IMR-90 (cell line): Measurements from ENCODE around the gene WDR74. TPM values are rescaled to one million over a fixed set of nuclear protein-coding genes. Genes with fewer than 3 reads are reported as not detected.

ENCODE experiments used
- ATAC-seq: fragments of 200-7000 bp; cut with Tn5 transposase; 2 replicates; pipeline ENCODE4 v1.9.1; 2020; ENCODE audit warnings: low read depth, mild to moderate bottlenecking, moderate library complexity
- BruUV-seq: library from RNA; stranded (reverse); fragments of 400-500 nt; replicated peaks from 2 replicates; lab custom pipeline; 2021; lab: Mats Ljungman, UMichigan
- CTCF ChIA-PET: fragments of 300-600 bp; formaldehyde crosslinking; extraction: SDS; loops from one replicate; lab custom pipeline; 2021; ENCODE audit warnings: antibody characterized with exemption; lab: Yijun Ruan, JAX
- POLR2A ChIA-PET: fragments of 300-600 bp; sonication (Branson Sonifier 250); formaldehyde crosslinking; loops from one replicate; lab custom pipeline; 2022; ENCODE audit warnings: antibody characterized with exemption; ENCODE audit not compliant: unreplicated experiment; lab: Charles Lee
- DNase-seq: peaks from one replicate; pipeline ENCODE4 v3.0.0; 2013
- H2AFZ ChIP-seq: replicated peaks from 2 replicates; pipeline ENCODE3; 2013; ENCODE audit warnings: low read length, mild to moderate bottlenecking; ENCODE audit not compliant: poor library complexity
- H2AK5ac ChIP-seq: 2 replicates; pipeline ENCODE4 v1.6.1; 2013; ENCODE audit warnings: low read depth, low read length, inconsistent platforms
- H2AK9ac ChIP-seq: replicated peaks from 2 replicates; pipeline ENCODE3; 2013; ENCODE audit warnings: mild to moderate bottlenecking, low read depth, low read length, moderate library complexity; ENCODE audit not compliant: poor library complexity
- H2BK120ac ChIP-seq: 2 replicates; pipeline ENCODE4 v1.6.1; 2013; ENCODE audit warnings: low read depth, low read length, inconsistent platforms
- H2BK15ac ChIP-seq: 3 replicates; pipeline ENCODE4 v1.6.1; 2013; ENCODE audit warnings: low read depth, low read length, inconsistent platforms
- H2BK20ac ChIP-seq: 2 replicates; pipeline ENCODE4 v1.6.1; 2013; ENCODE audit warnings: low read depth, mild to moderate bottlenecking, inconsistent platforms, low read length, moderate library complexity
- H2BK5ac ChIP-seq: 2 replicates; pipeline ENCODE4 v1.6.1; 2013; ENCODE audit warnings: mild to moderate bottlenecking, low read depth, low read length, inconsistent platforms; ENCODE audit not compliant: poor library complexity, severe bottlenecking
- H3K14ac ChIP-seq: replicated peaks from 2 replicates; pipeline ENCODE4 v1.6.1; 2013; ENCODE audit warnings: low read depth, low read length, inconsistent platforms
- H3K18ac ChIP-seq: 2 replicates; pipeline ENCODE4 v1.6.1; 2013; ENCODE audit warnings: low read depth, low read length, control low read depth
- H3K23ac ChIP-seq: 2 replicates; pipeline ENCODE4 v1.6.1; 2013; ENCODE audit warnings: low read depth, low read length, inconsistent platforms
- H3K27ac ChIP-seq: 2 replicates; pipeline ENCODE4 v1.5.1; 2013; ENCODE audit warnings: mild to moderate bottlenecking, control low read depth, low read length; ENCODE audit not compliant: insufficient read depth
- H3K27me3 ChIP-seq: 2 replicates; pipeline ENCODE4 v1.6.1; 2013; ENCODE audit warnings: low read length; ENCODE audit not compliant: control insufficient read depth, insufficient read depth
- H3K36me3 ChIP-seq: 2 replicates; pipeline ENCODE4 v1.6.1; 2013; ENCODE audit warnings: low read length, mixed read lengths; ENCODE audit not compliant: control insufficient read depth, insufficient read depth
- H3K4ac ChIP-seq: 2 replicates; pipeline ENCODE4 v1.6.1; 2013; ENCODE audit warnings: low read depth, low read length, inconsistent platforms
- H3K4me1 ChIP-seq: 2 replicates; pipeline ENCODE4 v1.6.1; 2013; ENCODE audit warnings: low read length, mixed read lengths; ENCODE audit not compliant: control insufficient read depth, insufficient read depth
- H3K4me2 ChIP-seq: 2 replicates; pipeline ENCODE4 v1.6.1; 2013; ENCODE audit warnings: low read depth, mild to moderate bottlenecking, control low read depth, low read length, moderate library complexity
- H3K4me3 ChIP-seq: 2 replicates; pipeline ENCODE4 v1.5.1; 2013; ENCODE audit warnings: low read depth, mild to moderate bottlenecking, control low read depth, low read length, moderate library complexity; ENCODE audit not compliant: insufficient read depth
- H3K56ac ChIP-seq: 2 replicates; pipeline ENCODE4 v1.6.1; 2013; ENCODE audit warnings: low read length, inconsistent platforms; ENCODE audit not compliant: insufficient read depth; ENCODE audit errors: extremely low read depth
- H3K79me1 ChIP-seq, 2 experiments: 2 replicates each; pipeline ENCODE4 v1.6.1; 2013; ENCODE audit warnings: low read length in 2 of 2, inconsistent platforms in 1 of 2, low read depth in 1 of 2
- H3K9ac ChIP-seq: 2 replicates; pipeline ENCODE4 v1.6.1; 2013; ENCODE audit warnings: low read depth, low read length, control low read depth
- H3K9me1 ChIP-seq: 2 replicates; pipeline ENCODE4 v1.6.1; 2013; ENCODE audit warnings: low read length, inconsistent platforms; ENCODE audit not compliant: insufficient read depth
- H3K9me3 ChIP-seq: 2 replicates; pipeline ENCODE4 v1.6.1; 2013; ENCODE audit warnings: low read length; ENCODE audit not compliant: control insufficient read depth, insufficient read depth
- H4K20me1 ChIP-seq: 2 replicates; pipeline ENCODE4 v1.6.1; 2013; ENCODE audit warnings: low read length, inconsistent platforms; ENCODE audit not compliant: insufficient read depth
- H4K5ac ChIP-seq: 2 replicates; pipeline ENCODE4 v1.6.1; 2013; ENCODE audit warnings: mild to moderate bottlenecking, low read depth, low read length, control low read depth
- H4K8ac ChIP-seq, 2 experiments: 2 replicates each; pipeline ENCODE4 v1.6.1; 2013; ENCODE audit warnings: low read depth in 2 of 2, low read length in 2 of 2, control low read depth in 1 of 2, inconsistent platforms in 1 of 2
- H4K91ac ChIP-seq: 2 replicates; pipeline ENCODE4 v1.6.1; 2013; ENCODE audit warnings: low read depth, low read length, inconsistent platforms; ENCODE audit not compliant: insufficient read depth
- CEBPB ChIP-seq: IDR thresholded peaks from 2 replicates; pipeline ENCODE4 v1.6.1; 2012; ENCODE audit warnings: low read depth, low read length, improper control_type of control experiment
- ELK1 ChIP-seq: fragments of 150-350 bp; IDR thresholded peaks from 2 replicates; pipeline ENCODE4 v1.6.1; 2016; ENCODE audit warnings: low read depth, mild to moderate bottlenecking, low read length, moderate library complexity, borderline replicate concordance
- RAD21 ChIP-seq: IDR thresholded peaks from 2 replicates; pipeline ENCODE4 v1.6.1; 2012; ENCODE audit warnings: low read length, improper control_type of control experiment
- RCOR1 ChIP-seq: IDR thresholded peaks from 2 replicates; pipeline ENCODE4 v1.6.1; 2012; ENCODE audit warnings: mild to moderate bottlenecking, low read length, improper control_type of control experiment; ENCODE audit not compliant: insufficient replicate concordance
- RFX5 ChIP-seq: IDR thresholded peaks from 2 replicates; pipeline ENCODE4 v1.8.0; 2012; ENCODE audit warnings: low read depth, mild to moderate bottlenecking, low read length, moderate library complexity
- USF2 ChIP-seq: fragments of 150-350 bp; IDR thresholded peaks from 2 replicates; pipeline ENCODE4 v1.6.1; 2017; ENCODE audit warnings: mild to moderate bottlenecking, antibody characterized with exemption, low read length, low read depth
- WGBS, 2 experiments: methylation state at CpG; one replicate each; pipeline versions ENCODE4 v1.1.5 to v1.1.7; 2013; ENCODE audit warnings: missing lambda C conversion rate in 2 of 2; ENCODE audit not compliant: insufficient read length in 1 of 2; ENCODE audit errors: extremely low coverage in 2 of 2; 5-methylcytosine and 5-hydroxymethylcytosine counted together
- dilution Hi-C: fragments of 300-500 bp; cut with HindIII; formaldehyde crosslinking; loops from one replicate; pipeline ENCODE4 v1.14.3; 2018; ENCODE audit warnings: low sequenced_read_pairs; ENCODE audit not compliant: unreplicated experiment
- in situ Hi-C: fragments of 300-500 bp; cut with MboI; formaldehyde crosslinking; loops from 3 replicates; pipeline ENCODE4 v1.14.3; 2019; ENCODE audit warnings: low sequenced_read_pairs, inconsistent platforms, mixed read lengths
- intact Hi-C: fragments of 100-400 bp; cut with micrococcal nuclease; formaldehyde crosslinking; loops from 2 replicates; pipeline ENCODE4 v1.10.0; 2022
- polyA plus RNA-seq, 3 experiments: library from polyadenylated mRNA; depleted of rRNA; stranded (reverse); fragments of >200 nt; gene quantifications; 2 replicates each; pipeline ENCODE4 v1.2.3, GENCODE V29; 2012; ENCODE audit warnings: low replicate concordance in 1 of 3
- total RNA-seq: library from RNA; depleted of rRNA; stranded (reverse); fragments of >200 nt; gene quantifications from 2 replicates; pipeline ENCODE4 v1.2.3, GENCODE V29; 2012

The WDR74 gene
- total and polyA plus RNA-seq, 2 of the 4 experiments (the other 2 are of a cell fraction): 38.4 to 44.3 TPM

- intact Hi-C loops (no loop called here), dilution Hi-C loops (no loop called here), in situ Hi-C loops (no loop called here)
- CTCF ChIA-PET: no interaction called here
- Histone ChIP-seq H3K9me3 (no peaks in the 10 kb centered on the region), H3K79me1 (peaks cover 23 to 70% of the 10 kb centered on the region in 2 experiments; a peak in 3 of 4 replicates), H3K9me1 (peaks cover 4% of the 10 kb centered on the region; the same call in 1 of the 2 replicates), H3K4me3 (no peak overlapping the region), H2AK9ac (no peak overlapping the region), H4K20me1 (peaks cover 10% of the 10 kb centered on the region; the same call in 1 of the 2 replicates), H3K23ac (no peak overlapping the region), H3K56ac (no peak overlapping the region), H4K8ac (no peak overlapping the region), H2AK5ac (no peak overlapping the region), H4K91ac (no peak overlapping the region), H3K4me2 (no peak overlapping the region), H2BK5ac (no peak overlapping the region), H3K36me3 (peaks cover 23% of the 10 kb centered on the region), H3K27me3 (no peaks in the 10 kb centered on the region), H3K27ac (no peak overlapping the region), H2BK15ac (no peak overlapping the region), H3K18ac (no peak overlapping the region), H4K5ac (no peak overlapping the region), H2BK120ac (no peak overlapping the region), H2AFZ (no peak overlapping the region), H3K14ac (no peak overlapping the region), H2BK20ac (no peak overlapping the region), H3K9ac (no peak overlapping the region), H3K4me1 (peaks cover 7% of the 10 kb centered on the region), H3K4ac (no peak overlapping the region)
- ATAC-seq (no peak), DNase-seq (no peak)
- TF ChIP-seq RAD21 (no peak), CEBPB (no peak), RCOR1 (no peak), ELK1 (no peak), RFX5 (no peak), USF2 (no peak)
- no TSS peak for BruUV-seq
- WGBS, 2 experiments: 90% methylated on average over 3 of the region's 8 CpGs; no CpG with 5 or more reads in 1 of the 2 experiments
- POLR2A ChIA-PET: no interaction called here
Observed at GRCh38 chr11:62835336-62835735, 4.1 kb downstream of the WDR74 start.
